Measurements from ENCODE around the gene SP2. TPM values are rescaled to one million over a fixed set of nuclear protein-coding genes. Genes with fewer than 3 reads are reported as not detected.

SP2 gene
- total and polyA plus RNA-seq, 2 donors from 2014 or later: 9.0 to 23.6 TPM

DNA sequence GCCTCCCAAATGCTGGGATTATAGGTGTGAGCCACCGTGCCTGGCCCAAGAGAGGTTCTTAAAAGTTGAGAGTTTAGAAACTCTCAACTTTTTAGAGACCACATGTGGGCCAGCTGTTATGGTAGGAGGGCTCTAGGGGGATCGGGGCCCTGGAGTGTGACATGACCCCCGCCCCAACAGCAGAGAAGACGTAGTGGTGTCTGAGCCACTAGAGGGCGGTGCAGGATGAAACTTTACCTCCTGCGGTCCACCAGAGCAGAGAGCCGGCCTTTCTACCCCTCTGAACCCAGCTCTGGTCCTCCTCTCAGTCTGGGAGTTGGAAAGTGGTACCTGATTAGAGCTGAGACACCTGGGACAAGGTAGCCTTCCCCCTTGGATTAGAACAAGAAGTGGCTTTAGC is 82.3 kb downstream of the SP2 start:
- peaks cover 12 to 58% (median 42%) of the 10 kb centered on the region in 3 donors for H3K36me3 ChIP-seq (ENCODE audit: control insufficient read depth in 2 of 3, insufficient read depth in 3 of 3, low read length in 3 of 3)
- no peaks in the 10 kb centered on the region for H3K9me3 ChIP-seq (ENCODE audit: control insufficient read depth in 2 of 3, insufficient read depth in 1 of 3, low read length in 3 of 3)
- peak in 4 of 5 donors; percentile 71 to 82 (median 78) for DNase-seq
- no peaks in the 10 kb centered on the region for H3K4me1 ChIP-seq (ENCODE audit: control insufficient read depth in 2 of 3, insufficient read depth in 2 of 3, low read depth in 1 of 3, low read length in 3 of 3)
- H3K9ac ChIP-seq (ENCODE audit: low read length in 3 of 3): no peak overlapping the region
- no peaks in the 10 kb centered on the region for H3K27me3 ChIP-seq (ENCODE audit: control insufficient read depth, insufficient read depth, low read length)
- H3K27ac ChIP-seq (ENCODE audit: low read depth in 2 of 2, low read length in 2 of 2): no peak overlapping the region
- FAIRE-seq: no peak
- intact Hi-C loops (cut with DNase I): no loop called here
- TF ChIP-seq, protein P1, sequence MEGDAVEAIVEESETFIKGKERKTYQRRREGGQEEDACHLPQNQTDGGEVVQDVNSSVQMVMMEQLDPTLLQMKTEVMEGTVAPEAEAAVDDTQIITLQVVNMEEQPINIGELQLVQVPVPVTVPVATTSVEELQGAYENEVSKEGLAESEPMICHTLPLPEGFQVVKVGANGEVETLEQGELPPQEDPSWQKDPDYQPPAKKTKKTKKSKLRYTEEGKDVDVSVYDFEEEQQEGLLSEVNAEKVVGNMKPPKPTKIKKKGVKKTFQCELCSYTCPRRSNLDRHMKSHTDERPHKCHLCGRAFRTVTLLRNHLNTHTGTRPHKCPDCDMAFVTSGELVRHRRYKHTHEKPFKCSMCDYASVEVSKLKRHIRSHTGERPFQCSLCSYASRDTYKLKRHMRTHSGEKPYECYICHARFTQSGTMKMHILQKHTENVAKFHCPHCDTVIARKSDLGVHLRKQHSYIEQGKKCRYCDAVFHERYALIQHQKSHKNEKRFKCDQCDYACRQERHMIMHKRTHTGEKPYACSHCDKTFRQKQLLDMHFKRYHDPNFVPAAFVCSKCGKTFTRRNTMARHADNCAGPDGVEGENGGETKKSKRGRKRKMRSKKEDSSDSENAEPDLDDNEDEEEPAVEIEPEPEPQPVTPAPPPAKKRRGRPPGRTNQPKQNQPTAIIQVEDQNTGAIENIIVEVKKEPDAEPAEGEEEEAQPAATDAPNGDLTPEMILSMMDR (IDR thresholded peaks at IDR 0.05; ENCODE audit: borderline replicate concordance, extremely low read depth, insufficient read depth): peak; percentile 62
- no peak overlapping the region for H3K4me3 ChIP-seq (ENCODE audit: low read length in 3 of 3)

Other genes starting within 250 kb of the SP2 start
- gene KPNB1, start 246.3 kb upstream of the SP2 start, total RNA-seq: 220 TPM
- 49.1 TPM for gene KPNB1, start 246.3 kb upstream of the SP2 start, polyA plus RNA-seq (ENCODE audit: insufficient read depth, low read depth, low replicate concordance)
- gene TBKBP1, start 202.1 kb upstream of the SP2 start, total RNA-seq: 10.1 TPM
- gene TBKBP1, start 202.1 kb upstream of the SP2 start, polyA plus RNA-seq (ENCODE audit: insufficient read depth, low read depth, low replicate concordance): 11.2 TPM
- 1.9 TPM for gene TBX21, start 163.0 kb upstream of the SP2 start, total RNA-seq
- 0.24 TPM for gene TBX21, start 163.0 kb upstream of the SP2 start, polyA plus RNA-seq (ENCODE audit: insufficient read depth, low read depth, low replicate concordance)
- 21.2 TPM for gene OSBPL7, start 74.4 kb upstream of the SP2 start, total RNA-seq
- 5.3 TPM for gene OSBPL7, start 74.4 kb upstream of the SP2 start, polyA plus RNA-seq (ENCODE audit: insufficient read depth, low read depth, low replicate concordance)
- 38.3 TPM for gene MRPL10, start 64.7 kb upstream of the SP2 start, total RNA-seq
- 52.2 TPM for gene MRPL10, start 64.7 kb upstream of the SP2 start, polyA plus RNA-seq (ENCODE audit: insufficient read depth, low read depth, low replicate concordance)
- gene LRRC46, start 64.6 kb upstream of the SP2 start, total RNA-seq: 0.91 TPM
- gene LRRC46, start 64.6 kb upstream of the SP2 start, polyA plus RNA-seq (ENCODE audit: insufficient read depth, low read depth, low replicate concordance): 1.5 TPM
- 40.3 TPM for gene SCRN2, start 55.0 kb upstream of the SP2 start, total RNA-seq
- 172 TPM for gene SCRN2, start 55.0 kb upstream of the SP2 start, polyA plus RNA-seq (ENCODE audit: insufficient read depth, low read depth, low replicate concordance)
- gene SP6, start 45.1 kb upstream of the SP2 start, total RNA-seq: 2.0 TPM
- 0.86 TPM for gene SP6, start 45.1 kb upstream of the SP2 start, polyA plus RNA-seq (ENCODE audit: insufficient read depth, low read depth, low replicate concordance)
- gene PNPO, start 45.3 kb downstream of the SP2 start, total RNA-seq: 45.1 TPM
- gene PNPO, start 45.3 kb downstream of the SP2 start, polyA plus RNA-seq (ENCODE audit: insufficient read depth, low read depth, low replicate concordance): 55.8 TPM
- 105 TPM for gene PRR15L, start 61.6 kb downstream of the SP2 start, total RNA-seq
- 64.5 TPM for gene PRR15L, start 61.6 kb downstream of the SP2 start, polyA plus RNA-seq (ENCODE audit: insufficient read depth, low read depth, low replicate concordance)
- 208 TPM for gene CDK5RAP3, start 74.9 kb downstream of the SP2 start, total RNA-seq
- gene CDK5RAP3, start 74.9 kb downstream of the SP2 start, polyA plus RNA-seq (ENCODE audit: insufficient read depth, low read depth, low replicate concordance): 140 TPM
- gene COPZ2, start 141.6 kb downstream of the SP2 start, total RNA-seq: 24.9 TPM
- 38.2 TPM for gene COPZ2, start 141.6 kb downstream of the SP2 start, polyA plus RNA-seq (ENCODE audit: insufficient read depth, low read depth, low replicate concordance)
- gene NFE2L1, start 152.1 kb downstream of the SP2 start, total RNA-seq: 254 TPM
- 146 TPM for gene NFE2L1, start 152.1 kb downstream of the SP2 start, polyA plus RNA-seq (ENCODE audit: insufficient read depth, low read depth, low replicate concordance)
- gene CBX1, start 205.2 kb downstream of the SP2 start, total RNA-seq: 40.2 TPM
- 37.8 TPM for gene CBX1, start 205.2 kb downstream of the SP2 start, polyA plus RNA-seq (ENCODE audit: insufficient read depth, low read depth, low replicate concordance)
- 25.3 TPM for gene SNX11, start 211.5 kb downstream of the SP2 start, total RNA-seq
- 22.4 TPM for gene SNX11, start 211.5 kb downstream of the SP2 start, polyA plus RNA-seq (ENCODE audit: insufficient read depth, low read depth, low replicate concordance)

Data from kidney (tissue), 14 donors.